ENCODE results near the gene MOCS1. TPM values are rescaled to one million over a fixed set of nuclear protein-coding genes. Genes with fewer than 3 reads are reported as not detected.

The MOCS1 gene
- total and polyA plus RNA-seq, 2 experiments from 2014 or later = 17.2 to 28.1 TPM

DNA sequence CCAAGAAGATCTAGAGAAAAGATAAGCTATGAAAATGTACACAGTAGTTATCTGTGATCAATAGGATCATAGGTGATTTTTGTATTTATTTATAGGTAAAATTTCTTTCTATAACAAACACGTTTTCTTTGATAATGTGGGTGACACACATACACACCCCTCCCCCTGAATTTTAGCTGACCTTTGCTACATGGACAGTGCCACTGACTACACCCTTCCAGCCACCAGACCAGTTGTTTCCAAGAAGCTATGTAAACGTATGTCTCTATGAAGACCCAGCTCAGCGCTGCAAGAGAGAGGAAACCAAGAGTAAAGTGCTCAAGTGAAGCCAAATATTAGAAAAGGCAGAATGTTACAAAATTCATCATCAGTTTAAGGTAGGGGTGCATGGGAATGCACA, 16.3 kb downstream of the MOCS1 start (continued):
- TF ChIP-seq ZNF462 (CRISPR knock-in tag; IDR thresholded peaks at IDR 0.05) (no peak), EZH2phosphoT487 (IDR thresholded peaks at IDR 0.05; ENCODE audit: unreplicated experiment) (no peak)

DNA sequence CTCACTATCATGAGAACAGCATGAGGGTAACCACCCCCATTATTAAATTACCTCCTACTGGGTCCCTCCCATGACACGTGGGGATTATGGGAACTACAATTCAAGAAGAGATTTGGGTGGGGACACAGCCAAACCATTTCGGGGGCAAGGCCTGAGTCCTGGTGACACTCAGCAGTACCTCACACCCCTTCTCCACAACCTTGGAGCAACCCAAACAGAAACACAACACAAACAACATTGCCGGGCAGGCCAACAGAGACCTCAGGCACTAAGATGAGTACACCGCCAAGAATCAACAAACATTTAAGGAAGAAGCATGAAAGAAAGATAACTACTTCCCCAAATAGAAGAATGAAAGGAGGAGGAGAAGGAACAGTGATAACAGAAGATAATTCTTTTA, 16.9 kb downstream of the MOCS1 start:
- DNase-seq (ENCODE audit: low spot score) (no peak), ATAC-seq (no peak)
- Histone ChIP-seq H3K4me3 (no peak overlapping the region), H3K79me2 (replicated peaks; ENCODE audit: insufficient read depth) (peaks cover 5% of the 10 kb centered on the region; the same call in 1 of the 2 replicates), H3F3A (replicated peaks; ENCODE audit: low read depth) (no peaks in the 10 kb centered on the region), H3K27ac (ENCODE audit: low read depth) (no peak overlapping the region), H2AFZ (no peak overlapping the region), H3K27me3 (ENCODE audit: insufficient read depth) (no peaks in the 10 kb centered on the region), H4K20me1 (replicated peaks; ENCODE audit: insufficient read depth) (no peaks in the 10 kb centered on the region), H3K4me1 (ENCODE audit: insufficient read depth) (no peaks in the 10 kb centered on the region), H3K36me3 (ENCODE audit: insufficient read depth) (peaks cover 6% of the 10 kb centered on the region; the same call in 1 of the 2 replicates), H3K4me2 (no peak overlapping the region), H3K9me2 (ENCODE audit: insufficient read depth) (no peaks in the 10 kb centered on the region)
- peak overlapping the region; percentile 5; the same call in 1 of the 2 replicates for H3K27ac Mint-ChIP-seq
- H3K36me3 Mint-ChIP-seq (ENCODE audit: low read depth) = peaks cover 27% of the 10 kb centered on the region
- H3K9me3 Mint-ChIP-seq = no peaks in the 10 kb centered on the region; the same call in 2 of the 3 replicates
- H3K27me3 Mint-ChIP-seq (ENCODE audit: insufficient read depth, low read depth, poor library complexity) = no peaks in the 10 kb centered on the region
- TF ChIP-seq ZNF331 (CRISPR knock-in tag; IDR thresholded peaks at IDR 0.05; ENCODE audit: low read depth) (no peak), CREB1 (CRISPR knock-in tag; IDR thresholded peaks at IDR 0.05; ENCODE audit: low read depth) (no peak), STAT1 (IDR thresholded peaks at IDR 0.05; ENCODE audit: unreplicated experiment) (no peak)
- peaks cover 5% of the 10 kb centered on the region; the same call in 2 of the 3 replicates for H3K4me1 Mint-ChIP-seq
- no peak overlapping the region for H3K4me3 Mint-ChIP-seq
